Neural cell (in vitro differentiated cells): ENCODE measurements around the gene MGAT4A. TPM values are rescaled to one million over a fixed set of nuclear protein-coding genes. Genes with fewer than 3 reads are reported as not detected.

Experiments
- H2AFZ ChIP-seq: fragments of 200-600, 300-800 bp; sonication (generic), shearing (Covaris generic); 2 replicates; pipeline ENCODE4 v1.6.0; 2014; ENCODE audit warnings: low read depth, mild to moderate bottlenecking, antibody characterized with exemption, low read length, moderate library complexity
- H3F3A ChIP-seq: fragments of 200-600 bp; shearing (Covaris generic); 2 replicates; pipeline ENCODE4 v1.6.1; 2016; ENCODE audit warnings: mild to moderate bottlenecking, moderate library complexity, mixed read lengths, antibody characterized with exemption, low read length; ENCODE audit not compliant: insufficient read depth, poor library complexity, severe bottlenecking
- H3K27ac ChIP-seq: fragments of 200-600, 300-800 bp; sonication (generic), shearing (Covaris generic); 2 replicates; pipeline ENCODE4 v1.5.1; 2014; ENCODE audit warnings: mild to moderate bottlenecking, low read length, moderate library complexity
- H3K27me3 ChIP-seq: fragments of 300-800, 200-600 bp; sonication (generic), shearing (Covaris generic); 2 replicates; pipeline ENCODE4 v1.6.0; 2014; ENCODE audit warnings: mild to moderate bottlenecking, low read depth, low read length, moderate library complexity; ENCODE audit not compliant: insufficient read depth
- H3K36me3 ChIP-seq: fragments of 300-800, 200-600 bp; sonication (generic), shearing (Covaris generic); 2 replicates; pipeline ENCODE4 v1.5.1; 2014; ENCODE audit warnings: mild to moderate bottlenecking, antibody characterized with exemption, low read length, moderate library complexity; ENCODE audit not compliant: insufficient read depth
- H3K4me2 ChIP-seq: fragments of 300-800, 200-600 bp; sonication (generic), shearing (Covaris generic); 2 replicates; pipeline ENCODE4 v1.6.0; 2014; ENCODE audit warnings: mild to moderate bottlenecking, low read length
- H3K4me3 ChIP-seq: fragments of 300-800, 200-600 bp; sonication (generic), shearing (Covaris generic); 2 replicates; pipeline ENCODE4 v1.5.1; 2014; ENCODE audit warnings: mild to moderate bottlenecking, low read length, moderate library complexity
- H3K79me2 ChIP-seq: fragments of 200-600 bp; shearing (Covaris generic); replicated peaks from 2 replicates; pipeline ENCODE4 v1.6.0; 2014; ENCODE audit warnings: mild to moderate bottlenecking, low read length, moderate library complexity; ENCODE audit not compliant: insufficient read depth
- H3K9ac ChIP-seq: fragments of 300-800, 200-600 bp; sonication (generic), shearing (Covaris generic); 2 replicates; pipeline ENCODE4 v1.6.1; 2016; ENCODE audit warnings: mild to moderate bottlenecking, low read length, mixed read lengths
- H3K9me2 ChIP-seq: fragments of 200-600 bp; shearing (Covaris generic); 2 replicates; pipeline ENCODE4 v1.6.1; 2016; ENCODE audit warnings: mild to moderate bottlenecking, low read length, mixed read lengths; ENCODE audit not compliant: insufficient read depth
- H3K9me3 ChIP-seq: fragments of 200-600, 300-800 bp; sonication (generic), shearing (Covaris generic); 2 replicates; pipeline ENCODE4 v1.6.1; 2016; ENCODE audit warnings: mild to moderate bottlenecking, mixed run types, low read length, moderate library complexity, mixed read lengths
- H4K20me1 ChIP-seq: fragments of 200-600 bp; shearing (Covaris generic); 2 replicates; pipeline ENCODE4 v1.6.1; 2016; ENCODE audit warnings: mild to moderate bottlenecking, mixed run types; ENCODE audit not compliant: insufficient read depth
- CTCF ChIP-seq: fragments of 450-650 bp; IDR thresholded peaks from 2 replicates; pipeline ENCODE4 v1.5.1; 2014; ENCODE audit warnings: antibody characterized with exemption, mild to moderate bottlenecking, moderate library complexity; ENCODE audit not compliant: poor library complexity, severe bottlenecking
- EP300 ChIP-seq: fragments of 450-650 bp; conservative IDR thresholded peaks from 2 replicates; pipeline ENCODE4 v1.6.1; 2014; ENCODE audit warnings: antibody characterized with exemption, mild to moderate bottlenecking, moderate library complexity; ENCODE audit not compliant: poor library complexity, severe bottlenecking
- EZH2 ChIP-seq: fragments of 200-600, 300-800 bp; shearing (Covaris generic), sonication (generic); IDR thresholded peaks from 2 replicates; pipeline ENCODE4 v1.6.1; 2014; ENCODE audit warnings: antibody characterized with exemption, low read length, borderline replicate concordance, mild to moderate bottlenecking; ENCODE audit not compliant: insufficient read depth, poor library complexity, severe bottlenecking
- MXI1 ChIP-seq: fragments of 450-650 bp; conservative IDR thresholded peaks from 2 replicates; pipeline ENCODE4 v1.6.1; 2014; ENCODE audit warnings: antibody characterized with exemption, mild to moderate bottlenecking; ENCODE audit not compliant: poor library complexity, severe bottlenecking
- POLR2AphosphoS5 ChIP-seq: IDR thresholded peaks from 2 replicates; pipeline ENCODE4 v1.6.1; 2012
- RAD21 ChIP-seq: fragments of 450-650 bp; conservative IDR thresholded peaks from 2 replicates; pipeline ENCODE4 v1.6.1; 2014; ENCODE audit warnings: antibody characterized with exemption, mild to moderate bottlenecking, moderate library complexity
- SMC3 ChIP-seq: fragments of 450-650 bp; conservative IDR thresholded peaks from 2 replicates; pipeline ENCODE4 v1.6.1; 2014; ENCODE audit warnings: antibody characterized with exemption, mild to moderate bottlenecking, moderate library complexity; ENCODE audit not compliant: poor library complexity
- TAF1 ChIP-seq: IDR thresholded peaks from 2 replicates; pipeline ENCODE4 v1.6.1; 2012; ENCODE audit warnings: low read depth
- polyA plus RNA-seq: library from polyadenylated mRNA; depleted of rRNA; stranded (reverse); fragments of >200 nt; gene quantifications from 2 replicates; pipeline ENCODE4 v1.2.3, GENCODE V29; 2014
- TF ChIP-seq, protein P1 (sequence below): IDR thresholded peaks from 2 replicates; pipeline ENCODE4 v1.6.1; 2012; ENCODE audit warnings: borderline replicate concordance

MGAT4A gene
- polyA plus RNA-seq, 1 donor from 2014 or later = 54.8 TPM

DNA sequence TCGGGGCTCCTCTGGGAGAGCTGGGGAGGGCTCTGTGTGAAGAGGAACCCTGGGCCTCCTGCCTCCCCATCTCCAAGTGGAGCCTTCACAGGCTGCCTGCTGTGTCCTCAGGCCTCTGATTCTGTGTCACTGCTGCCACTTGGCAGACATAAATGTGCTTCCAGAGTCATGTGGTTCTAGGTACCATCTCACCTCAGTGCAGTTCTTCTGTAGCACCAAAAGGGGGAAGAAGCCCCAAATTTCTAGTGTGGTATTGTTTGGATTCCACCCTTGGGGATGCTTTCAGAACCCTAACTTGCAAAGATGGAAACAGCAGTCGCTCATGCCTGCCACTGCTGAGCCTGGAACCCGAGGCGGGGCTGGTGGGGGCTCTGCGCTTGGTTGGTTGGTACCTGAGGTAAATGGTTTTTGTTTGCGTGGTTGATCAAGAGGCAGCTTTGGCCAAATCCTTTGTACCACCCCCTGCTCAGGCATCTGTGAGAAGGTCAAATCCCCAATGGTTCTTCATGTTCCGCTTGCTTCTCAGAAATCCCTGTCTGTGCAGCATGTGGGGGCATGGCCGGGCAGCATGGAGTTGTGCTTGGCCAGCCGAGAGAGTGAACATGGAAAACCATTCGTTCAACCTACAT is 150.2 kb downstream of the MGAT4A start:
- H3K4me3 ChIP-seq = no peak overlapping the region
- no peaks in the 10 kb centered on the region for H4K20me1 ChIP-seq
- no peak overlapping the region for H3K9ac ChIP-seq
- no peak overlapping the region for H3K4me2 ChIP-seq
- H3K9me3 ChIP-seq = no peaks in the 10 kb centered on the region
- TF ChIP-seq, protein P1, sequence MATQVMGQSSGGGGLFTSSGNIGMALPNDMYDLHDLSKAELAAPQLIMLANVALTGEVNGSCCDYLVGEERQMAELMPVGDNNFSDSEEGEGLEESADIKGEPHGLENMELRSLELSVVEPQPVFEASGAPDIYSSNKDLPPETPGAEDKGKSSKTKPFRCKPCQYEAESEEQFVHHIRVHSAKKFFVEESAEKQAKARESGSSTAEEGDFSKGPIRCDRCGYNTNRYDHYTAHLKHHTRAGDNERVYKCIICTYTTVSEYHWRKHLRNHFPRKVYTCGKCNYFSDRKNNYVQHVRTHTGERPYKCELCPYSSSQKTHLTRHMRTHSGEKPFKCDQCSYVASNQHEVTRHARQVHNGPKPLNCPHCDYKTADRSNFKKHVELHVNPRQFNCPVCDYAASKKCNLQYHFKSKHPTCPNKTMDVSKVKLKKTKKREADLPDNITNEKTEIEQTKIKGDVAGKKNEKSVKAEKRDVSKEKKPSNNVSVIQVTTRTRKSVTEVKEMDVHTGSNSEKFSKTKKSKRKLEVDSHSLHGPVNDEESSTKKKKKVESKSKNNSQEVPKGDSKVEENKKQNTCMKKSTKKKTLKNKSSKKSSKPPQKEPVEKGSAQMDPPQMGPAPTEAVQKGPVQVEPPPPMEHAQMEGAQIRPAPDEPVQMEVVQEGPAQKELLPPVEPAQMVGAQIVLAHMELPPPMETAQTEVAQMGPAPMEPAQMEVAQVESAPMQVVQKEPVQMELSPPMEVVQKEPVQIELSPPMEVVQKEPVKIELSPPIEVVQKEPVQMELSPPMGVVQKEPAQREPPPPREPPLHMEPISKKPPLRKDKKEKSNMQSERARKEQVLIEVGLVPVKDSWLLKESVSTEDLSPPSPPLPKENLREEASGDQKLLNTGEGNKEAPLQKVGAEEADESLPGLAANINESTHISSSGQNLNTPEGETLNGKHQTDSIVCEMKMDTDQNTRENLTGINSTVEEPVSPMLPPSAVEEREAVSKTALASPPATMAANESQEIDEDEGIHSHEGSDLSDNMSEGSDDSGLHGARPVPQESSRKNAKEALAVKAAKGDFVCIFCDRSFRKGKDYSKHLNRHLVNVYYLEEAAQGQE = no peak
- TF ChIP-seq EZH2 (no peak), RAD21 (no peak), EP300 (no peak), SMC3 (no peak), MXI1 (no peak)
- H3K36me3 ChIP-seq = no peaks in the 10 kb centered on the region
- no peaks in the 10 kb centered on the region for H3F3A ChIP-seq
- no peak overlapping the region for H3K27ac ChIP-seq
- no peak overlapping the region for H2AFZ ChIP-seq
- no peaks in the 10 kb centered on the region for H3K79me2 ChIP-seq
- H3K27me3 ChIP-seq = no peaks in the 10 kb centered on the region
- H3K9me2 ChIP-seq = no peaks in the 10 kb centered on the region

DNA sequence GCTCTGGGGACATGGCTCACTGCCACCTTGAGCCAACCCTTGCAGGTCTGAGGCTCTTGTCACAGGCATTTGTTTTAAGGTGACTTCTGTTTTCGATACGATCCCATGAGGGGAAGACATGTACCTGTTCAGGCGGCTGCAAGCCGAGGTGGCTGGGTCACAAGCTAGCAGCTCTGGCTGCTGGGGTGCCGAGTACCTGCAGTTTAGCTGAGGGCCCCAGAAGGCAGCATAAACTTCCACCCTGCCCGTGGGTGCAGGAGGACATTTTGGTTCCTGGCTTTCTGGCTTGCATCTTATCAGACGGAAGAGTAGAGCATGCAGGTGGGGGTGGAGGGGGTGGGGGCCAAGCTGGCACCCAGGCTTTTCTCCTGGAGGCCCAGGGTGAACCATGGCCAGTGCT is 151.0 kb downstream of the MGAT4A start:
- Histone ChIP-seq H3K9me2 (no peaks in the 10 kb centered on the region), H3K27ac (no peak overlapping the region), H3K9me3 (no peaks in the 10 kb centered on the region), H2AFZ (no peak overlapping the region), H3K4me2 (no peak overlapping the region), H3K79me2 (no peaks in the 10 kb centered on the region), H3K27me3 (no peaks in the 10 kb centered on the region), H3F3A (no peaks in the 10 kb centered on the region), H3K4me3 (no peak overlapping the region), H4K20me1 (no peaks in the 10 kb centered on the region), H3K9ac (no peak overlapping the region), H3K36me3 (no peaks in the 10 kb centered on the region)
- TF ChIP-seq, protein P1 = no peak
- TF ChIP-seq MXI1 (no peak), POLR2AphosphoS5 (no peak), TAF1 (no peak), EP300 (no peak), RAD21 (no peak), CTCF (no peak), SMC3 (no peak), EZH2 (no peak)
